HepG2 (cell line): ENCODE measurements around the gene CHRM5. TPM values are rescaled to one million over a fixed set of nuclear protein-coding genes. Genes with fewer than 3 reads are reported as not detected.

ENCODE experiments used
- ATF7-NPFF ChIP-seq: sonication (generic); formaldehyde crosslinking; IDR thresholded peaks from 2 replicates; pipeline ENCODE4 v1.8.1; 2023; ENCODE audit warnings: mild to moderate bottlenecking, low read depth, missing genetic modification reagents, moderate library complexity
- CREM ChIP-seq, 2 experiments: sonication (generic) in 1 of 2; formaldehyde crosslinking in 1 of 2; IDR thresholded peaks; 2 replicates each; pipeline versions ENCODE4 v1.4.0 to v1.6.1; 2016 to 2020; ENCODE audit warnings: antibody characterized with exemption in 1 of 2, mild to moderate bottlenecking in 1 of 2, missing genetic modification reagents in 1 of 2
- EEA1 ChIP-seq: sonication (generic); formaldehyde crosslinking; IDR thresholded peaks from 2 replicates; pipeline ENCODE4 v1.5.1; 2020; ENCODE audit warnings: mild to moderate bottlenecking, missing genetic modification reagents, borderline replicate concordance
- GTF3A ChIP-seq: sonication (generic); formaldehyde crosslinking; conservative IDR thresholded peaks from 2 replicates; pipeline ENCODE4 v1.4.0; 2020; ENCODE audit warnings: mild to moderate bottlenecking, missing genetic modification reagents
- HNF4G ChIP-seq, 2 experiments: sonication (generic) in 1 of 2; formaldehyde crosslinking in 1 of 2; IDR thresholded peaks; 2 replicates each; pipeline versions ENCODE4 v1.4.0 to v1.6.1; 2011 to 2020; ENCODE audit warnings: borderline replicate concordance in 2 of 2, low read depth in 2 of 2, mild to moderate bottlenecking in 2 of 2, low read length in 1 of 2, missing genetic modification reagents in 1 of 2, moderate library complexity in 1 of 2
- PTBP1 ChIP-seq: fragments of 200-400 bp; formaldehyde crosslinking; IDR thresholded peaks from 2 replicates; pipeline ENCODE4 v1.6.1; 2018; ENCODE audit warnings: low read length, low read depth; ENCODE audit not compliant: poor library complexity, severe bottlenecking
- SYNCRIP ChIP-seq: fragments of 200-400 bp; formaldehyde crosslinking; IDR thresholded peaks from 2 replicates; pipeline ENCODE4 v1.6.1; 2018; ENCODE audit warnings: mild to moderate bottlenecking, low read depth, low read length; ENCODE audit not compliant: insufficient read depth
- TARDBP ChIP-seq: sonication (generic); formaldehyde crosslinking; IDR thresholded peaks from 2 replicates; pipeline ENCODE4 v1.8.0; 2022; ENCODE audit warnings: mild to moderate bottlenecking, missing genetic modification reagents
- ZKSCAN8 ChIP-seq: IDR thresholded peaks from 2 replicates; pipeline ENCODE4 v1.6.1; 2016; ENCODE audit warnings: borderline replicate concordance, missing genetic modification reagents, missing compliant biosample characterization
- ZNF10 ChIP-seq: sonication (generic); formaldehyde crosslinking; IDR thresholded peaks from 2 replicates; pipeline ENCODE4 v1.4.0; 2020; ENCODE audit warnings: mild to moderate bottlenecking, low read depth, missing genetic modification reagents, borderline replicate concordance
- ZNF292 ChIP-seq: sonication (generic); formaldehyde crosslinking; IDR thresholded peaks from 2 replicates; pipeline ENCODE4 v1.8.1; 2022; ENCODE audit warnings: mild to moderate bottlenecking, low read depth, missing genetic modification reagents, borderline replicate concordance
- ZNF446 ChIP-seq: sonication (generic); formaldehyde crosslinking; IDR thresholded peaks from 2 replicates; pipeline ENCODE4 v1.5.0; 2020; ENCODE audit warnings: mild to moderate bottlenecking, missing genetic modification reagents
- ZNF567 ChIP-seq: sonication (generic); formaldehyde crosslinking; IDR thresholded peaks from 2 replicates; pipeline ENCODE4 v1.8.1; 2023; ENCODE audit warnings: mild to moderate bottlenecking, missing genetic modification reagents, borderline replicate concordance
- polyA plus RNA-seq, 8 experiments: library from polyadenylated mRNA; depleted of rRNA in 3 of 8; stranded (reverse) in 7 of 8; unstranded in 1 of 8; fragments of >200 nt; fragmentation: Illumina TruSeq in 4 of 8; extraction: Trizol in 4 of 8; gene quantifications; 2 replicates each; pipeline versions ENCODE4 v1.2.1 to v1.2.3, GENCODE V29; 2011 to 2016; ENCODE audit warnings: low read depth in 4 of 8, missing spikeins in 1 of 8, mixed read lengths in 1 of 8; ENCODE audit not compliant: insufficient read depth in 1 of 8
- total RNA-seq, 5 experiments: library from RNA; depleted of rRNA; stranded (reverse); fragments of >200 nt; fragmentation: Illumina TruSeq; extraction: Trizol; gene quantifications; 2 replicates each; pipeline ENCODE4 v1.2.3, GENCODE V29; 2016; ENCODE audit warnings: low read depth in 1 of 5
- TF ChIP-seq, protein P1 (sequence below): sonication (generic); formaldehyde crosslinking; IDR thresholded peaks from 2 replicates; pipeline ENCODE4 v1.9.0; 2021; ENCODE audit warnings: mild to moderate bottlenecking, missing genetic modification reagents
- TF ChIP-seq, protein P2 (sequence below): sonication (generic); formaldehyde crosslinking; IDR thresholded peaks from 2 replicates; pipeline ENCODE4 v1.4.0; 2020; ENCODE audit warnings: mild to moderate bottlenecking, missing genetic modification reagents, borderline replicate concordance
- TF ChIP-seq, protein P3 (sequence below): sonication (generic); formaldehyde crosslinking; IDR thresholded peaks from 2 replicates; pipeline ENCODE4 v1.9.0; 2021; ENCODE audit warnings: missing genetic modification reagents, borderline replicate concordance
- TF ChIP-seq, protein P4 (sequence below): sonication (generic); formaldehyde crosslinking; IDR thresholded peaks from 2 replicates; pipeline ENCODE4 v1.8.1; 2023; ENCODE audit warnings: mild to moderate bottlenecking, missing genetic modification reagents, borderline replicate concordance

The CHRM5 gene
- total and polyA plus RNA-seq, 2 of the 13 experiments (the other 11 are each of a cell fraction or from before 2014, with no cell fraction given): not detected

DNA sequence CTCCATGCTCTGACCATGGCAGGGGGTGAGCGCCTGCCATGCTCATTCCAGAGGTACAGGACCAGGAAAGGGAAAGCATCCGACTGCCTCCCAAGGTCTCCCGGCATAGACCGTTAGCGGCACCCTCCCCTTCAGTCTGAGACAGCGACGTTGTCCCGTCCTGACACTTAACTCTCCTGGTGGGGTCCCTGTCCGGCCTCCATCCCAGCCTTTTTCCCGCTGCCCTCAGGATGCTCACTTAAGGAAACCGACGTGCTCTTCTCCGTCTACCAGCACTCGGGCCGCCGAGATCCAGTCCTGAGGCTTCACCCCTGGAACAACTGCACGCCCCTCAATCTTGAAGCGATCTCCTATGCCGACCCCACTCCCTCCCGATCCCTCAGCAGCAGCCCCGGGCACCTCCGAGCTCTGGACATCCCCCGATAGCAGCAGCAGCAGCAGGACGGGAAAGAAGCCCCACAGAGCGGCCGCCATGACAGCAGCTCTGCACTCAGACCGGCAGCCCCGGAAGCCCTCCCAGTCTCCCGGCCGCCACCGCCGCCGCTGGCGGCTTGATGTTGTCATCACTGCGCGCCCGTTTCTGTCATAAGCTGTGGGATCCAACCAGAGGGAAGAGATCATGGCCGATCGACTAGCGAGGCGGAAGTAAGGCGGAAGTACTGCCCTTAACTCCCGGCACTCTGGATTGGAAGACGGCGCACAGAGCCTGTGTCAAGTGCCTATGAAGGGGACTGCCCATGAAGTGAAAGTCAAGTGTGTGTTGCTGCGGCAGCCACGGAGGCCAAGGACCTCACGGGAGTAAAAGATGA, 133.3 kb downstream of the CHRM5 start, which contains the start of the genes EMC7 and PGBD4 (continued):
- TF ChIP-seq, protein P1, sequence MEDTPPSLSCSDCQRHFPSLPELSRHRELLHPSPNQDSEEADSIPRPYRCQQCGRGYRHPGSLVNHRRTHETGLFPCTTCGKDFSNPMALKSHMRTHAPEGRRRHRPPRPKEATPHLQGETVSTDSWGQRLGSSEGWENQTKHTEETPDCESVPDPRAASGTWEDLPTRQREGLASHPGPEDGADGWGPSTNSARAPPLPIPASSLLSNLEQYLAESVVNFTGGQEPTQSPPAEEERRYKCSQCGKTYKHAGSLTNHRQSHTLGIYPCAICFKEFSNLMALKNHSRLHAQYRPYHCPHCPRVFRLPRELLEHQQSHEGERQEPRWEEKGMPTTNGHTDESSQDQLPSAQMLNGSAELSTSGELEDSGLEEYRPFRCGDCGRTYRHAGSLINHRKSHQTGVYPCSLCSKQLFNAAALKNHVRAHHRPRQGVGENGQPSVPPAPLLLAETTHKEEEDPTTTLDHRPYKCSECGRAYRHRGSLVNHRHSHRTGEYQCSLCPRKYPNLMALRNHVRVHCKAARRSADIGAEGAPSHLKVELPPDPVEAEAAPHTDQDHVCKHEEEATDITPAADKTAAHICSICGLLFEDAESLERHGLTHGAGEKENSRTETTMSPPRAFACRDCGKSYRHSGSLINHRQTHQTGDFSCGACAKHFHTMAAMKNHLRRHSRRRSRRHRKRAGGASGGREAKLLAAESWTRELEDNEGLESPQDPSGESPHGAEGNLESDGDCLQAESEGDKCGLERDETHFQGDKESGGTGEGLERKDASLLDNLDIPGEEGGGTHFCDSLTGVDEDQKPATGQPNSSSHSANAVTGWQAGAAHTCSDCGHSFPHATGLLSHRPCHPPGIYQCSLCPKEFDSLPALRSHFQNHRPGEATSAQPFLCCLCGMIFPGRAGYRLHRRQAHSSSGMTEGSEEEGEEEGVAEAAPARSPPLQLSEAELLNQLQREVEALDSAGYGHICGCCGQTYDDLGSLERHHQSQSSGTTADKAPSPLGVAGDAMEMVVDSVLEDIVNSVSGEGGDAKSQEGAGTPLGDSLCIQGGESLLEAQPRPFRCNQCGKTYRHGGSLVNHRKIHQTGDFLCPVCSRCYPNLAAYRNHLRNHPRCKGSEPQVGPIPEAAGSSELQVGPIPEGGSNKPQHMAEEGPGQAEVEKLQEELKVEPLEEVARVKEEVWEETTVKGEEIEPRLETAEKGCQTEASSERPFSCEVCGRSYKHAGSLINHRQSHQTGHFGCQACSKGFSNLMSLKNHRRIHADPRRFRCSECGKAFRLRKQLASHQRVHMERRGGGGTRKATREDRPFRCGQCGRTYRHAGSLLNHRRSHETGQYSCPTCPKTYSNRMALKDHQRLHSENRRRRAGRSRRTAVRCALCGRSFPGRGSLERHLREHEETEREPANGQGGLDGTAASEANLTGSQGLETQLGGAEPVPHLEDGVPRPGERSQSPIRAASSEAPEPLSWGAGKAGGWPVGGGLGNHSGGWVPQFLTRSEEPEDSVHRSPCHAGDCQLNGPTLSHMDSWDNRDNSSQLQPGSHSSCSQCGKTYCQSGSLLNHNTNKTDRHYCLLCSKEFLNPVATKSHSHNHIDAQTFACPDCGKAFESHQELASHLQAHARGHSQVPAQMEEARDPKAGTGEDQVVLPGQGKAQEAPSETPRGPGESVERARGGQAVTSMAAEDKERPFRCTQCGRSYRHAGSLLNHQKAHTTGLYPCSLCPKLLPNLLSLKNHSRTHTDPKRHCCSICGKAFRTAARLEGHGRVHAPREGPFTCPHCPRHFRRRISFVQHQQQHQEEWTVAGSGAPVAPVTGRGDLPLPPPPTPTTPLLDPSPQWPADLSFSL: 0 out of 2 replicates have a peak, but pooled peaks have one; percentile 31
- TF ChIP-seq GTF3A (CRISPR knock-in tag) (no peak), HNF4G (IDR thresholded peaks at IDR 0.05; ENCODE audit: borderline replicate concordance, low read depth, low read length) (no peak), HNF4G (CRISPR knock-in tag; IDR thresholded peaks at IDR 0.05; ENCODE audit: borderline replicate concordance, low read depth) (no peak), ZNF10 (CRISPR knock-in tag) (no peak), CREM (IDR thresholded peaks at IDR 0.05) (peak; percentile 100), CREM (CRISPR knock-in tag; IDR thresholded peaks at IDR 0.05) (peak; percentile 87), EEA1 (CRISPR knock-in tag) (no peak), ATF7-NPFF (CRISPR knock-in tag) (0 out of 2 replicates have a peak, but pooled peaks have one; percentile 29), PTBP1 (no peak), ZKSCAN8 (CRISPR knock-in tag) (0 out of 2 replicates have a peak, but pooled peaks have one; percentile 31), TARDBP (CRISPR knock-in tag) (0 out of 2 replicates have a peak, but pooled peaks have one; percentile 25), ZNF446 (CRISPR knock-in tag) (no peak), SYNCRIP (no peak), ZNF567 (CRISPR knock-in tag) (peak; percentile 96; the same call in 1 of the 2 replicates), ZNF292 (CRISPR knock-in tag) (peak; percentile 26; the same call in 1 of the 2 replicates)
- TF ChIP-seq, protein P2, sequence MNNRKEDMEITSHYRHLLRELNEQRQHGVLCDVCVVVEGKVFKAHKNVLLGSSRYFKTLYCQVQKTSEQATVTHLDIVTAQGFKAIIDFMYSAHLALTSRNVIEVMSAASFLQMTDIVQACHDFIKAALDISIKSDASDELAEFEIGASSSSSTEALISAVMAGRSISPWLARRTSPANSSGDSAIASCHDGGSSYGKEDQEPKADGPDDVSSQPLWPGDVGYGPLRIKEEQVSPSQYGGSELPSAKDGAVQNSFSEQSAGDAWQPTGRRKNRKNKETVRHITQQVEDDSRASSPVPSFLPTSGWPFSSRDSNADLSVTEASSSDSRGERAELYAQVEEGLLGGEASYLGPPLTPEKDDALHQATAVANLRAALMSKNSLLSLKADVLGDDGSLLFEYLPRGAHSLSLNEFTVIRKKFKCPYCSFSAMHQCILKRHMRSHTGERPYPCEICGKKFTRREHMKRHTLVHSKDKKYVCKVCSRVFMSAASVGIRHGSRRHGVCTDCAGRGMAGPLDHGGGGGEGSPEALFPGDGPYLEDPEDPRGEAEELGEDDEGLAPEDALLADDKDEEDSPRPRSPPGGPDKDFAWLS (CRISPR knock-in tag): no peak
- TF ChIP-seq, protein P3, sequence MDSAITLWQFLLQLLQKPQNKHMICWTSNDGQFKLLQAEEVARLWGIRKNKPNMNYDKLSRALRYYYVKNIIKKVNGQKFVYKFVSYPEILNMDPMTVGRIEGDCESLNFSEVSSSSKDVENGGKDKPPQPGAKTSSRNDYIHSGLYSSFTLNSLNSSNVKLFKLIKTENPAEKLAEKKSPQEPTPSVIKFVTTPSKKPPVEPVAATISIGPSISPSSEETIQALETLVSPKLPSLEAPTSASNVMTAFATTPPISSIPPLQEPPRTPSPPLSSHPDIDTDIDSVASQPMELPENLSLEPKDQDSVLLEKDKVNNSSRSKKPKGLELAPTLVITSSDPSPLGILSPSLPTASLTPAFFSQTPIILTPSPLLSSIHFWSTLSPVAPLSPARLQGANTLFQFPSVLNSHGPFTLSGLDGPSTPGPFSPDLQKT: no peak
- TF ChIP-seq, protein P4, sequence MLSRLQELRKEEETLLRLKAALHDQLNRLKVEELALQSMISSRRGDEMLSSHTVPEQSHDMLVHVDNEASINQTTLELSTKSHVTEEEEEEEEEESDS: no peak
